ENCODE measurements around the gene PROSER3. TPM values are rescaled to one million over a fixed set of nuclear protein-coding genes. Genes with fewer than 3 reads are reported as not detected.

The PROSER3 gene
- total RNA-seq, 1 donor from 2014 or later, result 41.7 TPM

DNA sequence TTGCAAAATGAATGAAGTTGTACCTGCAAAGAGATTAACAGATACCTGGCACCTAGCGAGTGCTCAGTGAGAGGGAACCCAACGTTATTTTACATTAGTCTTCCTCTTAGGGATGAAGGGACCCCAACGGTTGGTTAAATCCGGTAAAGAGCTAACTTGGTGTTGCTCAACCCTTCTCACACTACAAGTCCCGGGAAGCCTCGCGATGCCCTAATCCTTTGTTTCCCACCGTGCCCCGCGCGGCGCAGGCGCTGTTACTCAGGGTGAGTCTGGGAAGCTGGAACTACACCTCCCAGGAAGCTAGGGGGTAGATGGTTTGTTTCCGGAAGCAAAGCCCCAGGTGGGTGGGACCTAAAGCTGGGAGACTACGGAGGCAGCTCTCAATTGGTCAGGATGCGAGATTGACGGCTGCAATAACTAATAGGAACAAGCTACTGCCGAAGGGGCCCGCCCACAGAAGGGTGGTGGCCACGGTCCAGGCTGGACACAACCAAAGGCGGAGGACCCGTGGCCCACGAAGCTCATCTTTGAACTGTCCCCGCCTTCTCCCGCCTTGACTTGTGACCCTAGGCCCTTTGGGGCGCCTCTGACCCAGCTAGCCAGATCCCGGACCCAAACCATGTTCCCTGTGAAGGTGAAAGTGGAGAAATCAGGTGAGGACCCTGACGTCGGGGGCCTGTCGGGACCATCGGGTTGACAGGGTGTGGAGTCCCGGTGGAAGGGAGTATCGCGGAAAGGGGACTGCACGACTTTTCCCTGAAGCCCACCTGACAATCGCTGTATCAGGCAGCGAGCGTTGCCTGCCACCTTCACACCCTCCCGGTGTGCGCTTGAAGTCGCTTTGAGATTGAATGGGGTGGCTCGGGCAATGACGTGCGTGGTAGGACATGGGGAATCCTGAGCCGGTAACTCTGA lies 9.6 kb upstream of the PROSER3 start, which contains the start of gene LIN37:
LIN37 (plus strand) TSS at position 471 of the 915 bp plus-strand sequence; CDS start at position 620, 149 bp downstream.
- TF ChIP-seq, protein P1, sequence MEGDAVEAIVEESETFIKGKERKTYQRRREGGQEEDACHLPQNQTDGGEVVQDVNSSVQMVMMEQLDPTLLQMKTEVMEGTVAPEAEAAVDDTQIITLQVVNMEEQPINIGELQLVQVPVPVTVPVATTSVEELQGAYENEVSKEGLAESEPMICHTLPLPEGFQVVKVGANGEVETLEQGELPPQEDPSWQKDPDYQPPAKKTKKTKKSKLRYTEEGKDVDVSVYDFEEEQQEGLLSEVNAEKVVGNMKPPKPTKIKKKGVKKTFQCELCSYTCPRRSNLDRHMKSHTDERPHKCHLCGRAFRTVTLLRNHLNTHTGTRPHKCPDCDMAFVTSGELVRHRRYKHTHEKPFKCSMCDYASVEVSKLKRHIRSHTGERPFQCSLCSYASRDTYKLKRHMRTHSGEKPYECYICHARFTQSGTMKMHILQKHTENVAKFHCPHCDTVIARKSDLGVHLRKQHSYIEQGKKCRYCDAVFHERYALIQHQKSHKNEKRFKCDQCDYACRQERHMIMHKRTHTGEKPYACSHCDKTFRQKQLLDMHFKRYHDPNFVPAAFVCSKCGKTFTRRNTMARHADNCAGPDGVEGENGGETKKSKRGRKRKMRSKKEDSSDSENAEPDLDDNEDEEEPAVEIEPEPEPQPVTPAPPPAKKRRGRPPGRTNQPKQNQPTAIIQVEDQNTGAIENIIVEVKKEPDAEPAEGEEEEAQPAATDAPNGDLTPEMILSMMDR (IDR thresholded peaks at IDR 0.05; ENCODE audit: partially characterized antibody, unreplicated experiment), result no peak
- peak within 1 kb of the TSS; percentile 93 for H3K4me3 Mint-ChIP-seq (ENCODE audit: unreplicated experiment)
- peak within 1 kb of the TSS; percentile 73 for H3K27ac Mint-ChIP-seq (ENCODE audit: unreplicated experiment)
- peaks cover 10% of the 10 kb centered on the region for H3K4me1 Mint-ChIP-seq (ENCODE audit: low read depth, unreplicated experiment)
- peak; percentile 98 for DNase-seq
- peaks cover 6% of the 10 kb centered on the region for H3K27me3 Mint-ChIP-seq (ENCODE audit: unreplicated experiment)
- no peaks in the 10 kb centered on the region for H3K36me3 Mint-ChIP-seq (ENCODE audit: unreplicated experiment)
- H3K9me3 Mint-ChIP-seq (ENCODE audit: unreplicated experiment), result peaks cover 5% of the 10 kb centered on the region

DNA sequence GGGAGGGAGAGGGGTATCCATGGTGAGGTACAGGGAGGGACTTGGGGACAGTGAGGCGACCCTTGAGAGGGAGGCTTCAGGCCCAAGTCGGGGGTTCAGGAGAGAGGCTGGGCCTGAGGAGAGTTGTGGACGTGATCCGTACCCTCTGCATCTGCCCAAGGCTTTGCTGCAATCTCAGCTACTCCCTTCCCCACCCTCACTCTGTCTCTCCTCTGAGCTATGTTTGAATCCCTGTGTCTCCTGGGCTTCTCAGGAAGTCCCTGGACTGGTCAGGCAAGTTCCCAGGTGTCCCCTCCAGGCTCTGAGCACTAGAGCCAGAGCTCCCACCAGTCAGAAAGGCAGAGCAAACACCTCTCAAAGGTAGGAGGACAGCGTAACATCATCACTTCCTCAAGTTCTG lies 7.8 kb upstream of the PROSER3 start:
- TF ChIP-seq, protein P1 (IDR thresholded peaks at IDR 0.05; ENCODE audit: partially characterized antibody, unreplicated experiment), result no peak
- no peak overlapping the region for H3K27ac Mint-ChIP-seq (ENCODE audit: unreplicated experiment)
- peaks cover 6% of the 10 kb centered on the region for H3K9me3 Mint-ChIP-seq (ENCODE audit: unreplicated experiment)
- DNase-seq, result no peak
- peaks cover 14% of the 10 kb centered on the region for H3K4me1 Mint-ChIP-seq (ENCODE audit: low read depth, unreplicated experiment)
- H3K36me3 Mint-ChIP-seq (ENCODE audit: unreplicated experiment), result no peaks in the 10 kb centered on the region
- H3K4me3 Mint-ChIP-seq (ENCODE audit: unreplicated experiment), result peak overlapping the region; percentile 50
- peaks cover 16% of the 10 kb centered on the region for H3K27me3 Mint-ChIP-seq (ENCODE audit: unreplicated experiment)

DNA sequence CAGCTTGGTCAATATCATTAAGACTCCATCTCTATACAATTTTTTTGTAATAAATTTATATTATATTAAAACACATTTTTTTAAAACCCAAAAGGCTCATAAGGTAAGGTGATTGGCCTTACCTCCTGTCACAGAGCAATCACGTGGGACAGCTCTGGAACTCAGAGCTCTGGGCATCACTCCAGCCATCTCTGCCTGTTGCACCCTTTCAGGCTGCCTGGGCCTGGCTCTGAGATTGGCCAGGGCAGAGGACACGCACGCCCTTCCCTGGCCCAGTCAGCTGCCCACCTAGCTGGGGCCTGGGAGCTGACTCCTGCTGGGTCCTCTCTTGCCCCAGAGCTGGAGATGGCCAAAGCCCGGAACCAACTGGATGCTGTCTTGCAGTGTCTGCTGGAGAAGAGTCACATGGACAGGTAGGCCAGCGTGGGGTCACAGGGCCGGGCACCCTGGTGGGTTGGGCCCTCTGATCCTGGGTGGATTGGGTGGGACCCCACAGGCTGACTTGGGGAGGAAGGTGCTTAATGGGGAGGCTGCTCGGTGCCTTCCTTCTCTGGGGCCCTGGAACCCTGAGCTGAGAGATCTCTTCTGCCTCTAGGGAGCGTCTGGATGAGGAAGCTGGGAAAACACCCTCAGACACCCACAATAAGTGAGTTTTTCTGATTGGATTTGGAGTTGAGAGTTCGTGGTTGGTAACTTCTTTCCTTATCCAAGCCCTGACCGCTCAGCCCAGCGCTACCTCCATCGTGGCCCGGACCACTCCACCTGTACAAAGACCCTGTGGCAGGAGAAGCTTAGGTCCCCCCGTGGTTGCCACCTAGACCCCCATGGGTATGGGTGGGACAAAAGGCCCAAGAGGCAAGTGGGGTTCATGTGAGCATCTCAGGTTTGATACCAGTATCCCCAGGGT lies 5.9 kb upstream of the PROSER3 start:
- no peak for DNase-seq
- Mint-ChIP-seq H3K27me3 (ENCODE audit: unreplicated experiment) (peaks cover 21% of the 10 kb centered on the region), H3K4me3 (ENCODE audit: unreplicated experiment) (no peak overlapping the region), H3K36me3 (ENCODE audit: unreplicated experiment) (no peaks in the 10 kb centered on the region), H3K9me3 (ENCODE audit: unreplicated experiment) (peaks cover 11% of the 10 kb centered on the region), H3K27ac (ENCODE audit: unreplicated experiment) (no peak overlapping the region), H3K4me1 (ENCODE audit: low read depth, unreplicated experiment) (peaks cover 18% of the 10 kb centered on the region)
- TF ChIP-seq, protein P1 (IDR thresholded peaks at IDR 0.05; ENCODE audit: partially characterized antibody, unreplicated experiment), result no peak

DNA sequence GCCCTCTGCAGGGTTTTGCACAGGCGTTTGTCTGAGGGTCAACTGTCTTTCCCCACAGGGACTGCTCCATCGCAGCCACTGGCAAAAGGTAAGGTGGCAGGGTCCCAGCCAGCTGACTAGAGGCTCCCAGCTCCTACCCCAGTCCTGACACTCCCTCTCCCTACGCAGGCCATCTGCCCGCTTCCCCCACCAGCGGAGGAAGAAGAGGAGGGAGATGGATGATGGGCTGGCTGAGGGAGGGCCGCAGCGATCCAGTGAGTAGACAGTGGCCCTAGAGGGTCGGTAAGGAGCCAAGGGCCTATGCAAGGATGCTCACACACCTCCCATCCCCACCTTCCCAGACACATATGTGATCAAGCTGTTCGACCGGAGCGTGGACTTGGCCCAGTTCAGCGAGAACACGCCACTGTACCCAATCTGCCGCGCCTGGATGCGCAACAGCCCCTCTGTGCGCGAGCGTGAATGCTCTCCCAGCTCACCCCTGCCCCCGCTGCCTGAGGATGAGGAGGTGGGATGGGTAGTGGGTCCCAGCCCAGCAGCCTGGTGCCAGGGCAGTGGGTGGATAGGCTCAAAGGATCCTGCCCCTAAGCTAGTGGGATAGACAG lies 5.1 kb upstream of the PROSER3 start:
- Mint-ChIP-seq H3K9me3 (ENCODE audit: unreplicated experiment) (peaks cover 12% of the 10 kb centered on the region), H3K27ac (ENCODE audit: unreplicated experiment) (no peak overlapping the region), H3K4me3 (ENCODE audit: unreplicated experiment) (no peak overlapping the region), H3K27me3 (ENCODE audit: unreplicated experiment) (peaks cover 21% of the 10 kb centered on the region), H3K4me1 (ENCODE audit: low read depth, unreplicated experiment) (peaks cover 16% of the 10 kb centered on the region), H3K36me3 (ENCODE audit: unreplicated experiment) (no peaks in the 10 kb centered on the region)
- TF ChIP-seq, protein P1 (IDR thresholded peaks at IDR 0.05; ENCODE audit: partially characterized antibody, unreplicated experiment), result no peak
- no peak for DNase-seq

Data from glutamatergic neuron (in vitro differentiated cells).